ENCODE measurements around the gene RFX4.

The RFX4 gene

DNA sequence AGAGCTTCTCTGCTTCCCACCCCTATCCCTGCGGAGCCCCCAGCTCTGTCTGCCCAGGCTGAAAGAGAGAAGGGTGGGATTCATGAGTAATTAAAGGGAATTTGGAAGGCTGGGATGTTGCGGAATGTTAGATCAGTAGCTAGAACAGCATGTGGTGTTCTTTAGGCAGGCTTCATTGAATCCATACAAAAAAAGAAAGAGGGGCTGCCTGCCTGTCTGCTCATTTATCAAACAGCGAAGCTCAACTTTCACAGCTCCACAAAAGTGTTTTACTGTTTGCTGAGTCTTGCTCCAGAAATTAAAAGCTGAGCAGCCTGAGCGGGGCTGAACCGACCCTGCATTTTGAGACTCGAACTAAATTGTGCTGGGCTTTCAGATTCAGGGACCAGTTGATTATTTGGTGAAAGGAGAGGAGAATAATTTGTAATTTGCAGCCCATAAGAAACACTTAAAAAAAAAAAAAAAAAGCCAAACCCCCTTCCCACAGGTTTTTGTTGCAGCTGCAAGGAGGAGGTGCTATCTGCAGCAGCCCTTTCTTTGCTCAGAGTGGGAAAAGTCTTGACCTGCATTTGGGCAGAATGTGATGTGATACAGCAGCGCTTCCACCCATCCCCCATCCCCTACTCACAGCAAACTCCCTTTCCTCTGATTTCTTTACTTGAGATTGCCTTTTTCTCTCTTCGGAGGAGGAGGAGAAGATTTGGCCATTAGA, 89.7 kb downstream of the RFX4 start:
- no peak overlapping the region for H3K4me3 ChIP-seq (replicated peaks; ENCODE audit: low read depth, low read length)
- TF ChIP-seq, protein P1, sequence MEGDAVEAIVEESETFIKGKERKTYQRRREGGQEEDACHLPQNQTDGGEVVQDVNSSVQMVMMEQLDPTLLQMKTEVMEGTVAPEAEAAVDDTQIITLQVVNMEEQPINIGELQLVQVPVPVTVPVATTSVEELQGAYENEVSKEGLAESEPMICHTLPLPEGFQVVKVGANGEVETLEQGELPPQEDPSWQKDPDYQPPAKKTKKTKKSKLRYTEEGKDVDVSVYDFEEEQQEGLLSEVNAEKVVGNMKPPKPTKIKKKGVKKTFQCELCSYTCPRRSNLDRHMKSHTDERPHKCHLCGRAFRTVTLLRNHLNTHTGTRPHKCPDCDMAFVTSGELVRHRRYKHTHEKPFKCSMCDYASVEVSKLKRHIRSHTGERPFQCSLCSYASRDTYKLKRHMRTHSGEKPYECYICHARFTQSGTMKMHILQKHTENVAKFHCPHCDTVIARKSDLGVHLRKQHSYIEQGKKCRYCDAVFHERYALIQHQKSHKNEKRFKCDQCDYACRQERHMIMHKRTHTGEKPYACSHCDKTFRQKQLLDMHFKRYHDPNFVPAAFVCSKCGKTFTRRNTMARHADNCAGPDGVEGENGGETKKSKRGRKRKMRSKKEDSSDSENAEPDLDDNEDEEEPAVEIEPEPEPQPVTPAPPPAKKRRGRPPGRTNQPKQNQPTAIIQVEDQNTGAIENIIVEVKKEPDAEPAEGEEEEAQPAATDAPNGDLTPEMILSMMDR (IDR thresholded peaks at IDR 0.05; ENCODE audit: low read length, missing control alignments), result no peak
- no peak for DNase-seq (ENCODE audit: low read depth)

DNA sequence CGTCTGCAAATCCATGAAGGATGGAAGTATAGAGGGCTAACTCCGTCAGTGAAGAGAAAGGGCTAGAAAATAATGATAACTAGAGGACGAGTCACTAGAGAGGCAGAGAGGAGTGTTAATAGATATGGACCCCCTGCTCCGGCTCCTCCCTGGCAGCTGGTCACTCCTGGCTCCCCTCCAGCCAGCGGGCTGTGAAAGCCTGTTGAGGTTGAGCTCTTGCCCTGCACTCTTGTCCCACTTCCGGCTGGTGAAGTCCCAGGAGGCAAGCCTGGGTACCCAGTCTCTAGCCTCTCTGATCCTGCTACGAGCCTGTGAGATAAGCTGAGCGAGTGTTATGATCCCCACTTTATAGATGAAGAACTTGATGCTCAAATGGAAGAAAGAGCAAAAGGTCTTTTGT, 90.3 kb downstream of the RFX4 start:
- no peak for DNase-seq (ENCODE audit: low read depth)
- TF ChIP-seq, protein P1 (IDR thresholded peaks at IDR 0.05; ENCODE audit: low read length, missing control alignments), result no peak
- H3K4me3 ChIP-seq (replicated peaks; ENCODE audit: low read depth, low read length), result no peak overlapping the region

DNA sequence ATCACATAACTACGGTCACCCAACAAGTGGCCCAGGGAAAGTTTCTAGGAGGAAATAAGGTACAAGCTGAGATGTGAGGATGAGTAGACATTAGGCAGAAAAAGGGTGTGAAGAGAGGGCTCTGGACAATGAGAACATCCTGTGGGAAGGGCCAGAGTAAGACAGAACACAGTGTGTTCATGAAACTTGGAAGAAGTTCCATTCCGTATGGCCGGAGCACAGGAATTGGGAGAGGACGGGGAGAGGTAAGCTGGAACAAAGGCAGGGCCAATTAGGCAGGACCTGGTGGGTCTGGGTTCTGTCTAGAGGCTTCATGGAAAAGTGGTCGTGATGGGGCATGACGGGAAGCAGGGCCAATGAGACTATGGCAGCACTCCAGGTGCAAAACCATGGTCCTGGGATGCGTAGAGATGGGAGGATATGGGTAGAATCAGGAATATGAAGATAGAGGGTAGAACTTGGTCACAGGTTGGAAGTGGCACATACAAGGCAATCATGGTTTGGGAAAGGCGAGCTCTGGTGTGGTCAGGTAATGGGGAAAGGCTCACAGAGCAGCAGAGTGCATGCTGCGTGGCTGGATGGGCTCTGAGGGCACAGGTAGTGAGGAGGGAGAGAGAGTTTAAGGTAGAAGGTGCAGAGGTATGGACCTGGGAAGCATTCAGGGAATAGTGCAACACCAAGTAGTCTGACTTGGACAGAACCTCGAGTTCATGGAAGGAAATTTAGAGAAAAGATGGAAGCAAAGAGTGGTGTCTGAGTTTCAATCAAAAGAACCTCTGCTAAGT, 93.0 kb downstream of the RFX4 start:
- H3K4me3 ChIP-seq (replicated peaks; ENCODE audit: low read depth, low read length), result no peak overlapping the region
- no peak for DNase-seq (ENCODE audit: low read depth)
- TF ChIP-seq, protein P1 (IDR thresholded peaks at IDR 0.05; ENCODE audit: low read length, missing control alignments), result no peak

DNA sequence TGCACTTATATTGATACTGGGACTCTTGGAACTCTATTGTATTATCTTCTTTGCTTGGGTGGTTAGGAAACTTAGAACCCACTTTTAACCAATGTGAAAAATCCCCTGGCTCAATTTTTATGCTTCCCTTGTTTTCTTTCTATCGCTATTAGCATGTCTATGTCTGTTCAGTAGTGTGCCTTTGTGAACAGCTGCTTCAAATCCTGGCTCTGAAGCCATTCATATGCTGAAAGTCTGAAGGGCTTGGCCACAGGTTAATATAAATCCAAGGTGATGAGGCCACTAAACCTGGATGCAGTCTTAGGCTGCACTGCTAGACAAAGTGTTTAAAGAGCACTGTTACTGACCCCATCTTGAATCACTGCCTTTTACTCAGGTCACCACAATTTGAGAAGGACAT, 96.8 kb downstream of the RFX4 start:
- no peak overlapping the region for H3K4me3 ChIP-seq (replicated peaks; ENCODE audit: low read depth, low read length)
- TF ChIP-seq, protein P1 (IDR thresholded peaks at IDR 0.05; ENCODE audit: low read length, missing control alignments), result no peak
- no peak for DNase-seq (ENCODE audit: low read depth)

DNA sequence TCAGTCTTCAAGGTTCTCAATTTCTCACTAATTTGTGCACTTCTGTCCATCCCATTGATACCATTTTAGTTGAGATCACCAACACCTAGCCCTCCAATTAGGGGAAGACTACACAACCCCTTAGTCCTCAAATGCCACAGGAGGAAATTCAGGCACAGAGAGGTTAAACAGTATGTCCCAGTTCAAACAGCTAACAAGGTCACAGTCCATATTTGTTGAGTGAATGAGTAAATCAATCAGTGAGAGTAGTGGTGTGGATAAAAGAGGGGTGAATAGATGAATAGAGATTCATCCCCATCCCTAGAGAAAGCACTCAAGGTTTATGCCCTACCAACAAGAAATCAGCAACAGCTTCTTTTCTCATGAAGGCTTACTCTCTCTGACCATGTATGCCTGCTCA, 97.5 kb downstream of the RFX4 start:
- H3K4me3 ChIP-seq (replicated peaks; ENCODE audit: low read depth, low read length), result no peak overlapping the region
- TF ChIP-seq, protein P1 (IDR thresholded peaks at IDR 0.05; ENCODE audit: low read length, missing control alignments), result no peak
- no peak for DNase-seq (ENCODE audit: low read depth)

DNA sequence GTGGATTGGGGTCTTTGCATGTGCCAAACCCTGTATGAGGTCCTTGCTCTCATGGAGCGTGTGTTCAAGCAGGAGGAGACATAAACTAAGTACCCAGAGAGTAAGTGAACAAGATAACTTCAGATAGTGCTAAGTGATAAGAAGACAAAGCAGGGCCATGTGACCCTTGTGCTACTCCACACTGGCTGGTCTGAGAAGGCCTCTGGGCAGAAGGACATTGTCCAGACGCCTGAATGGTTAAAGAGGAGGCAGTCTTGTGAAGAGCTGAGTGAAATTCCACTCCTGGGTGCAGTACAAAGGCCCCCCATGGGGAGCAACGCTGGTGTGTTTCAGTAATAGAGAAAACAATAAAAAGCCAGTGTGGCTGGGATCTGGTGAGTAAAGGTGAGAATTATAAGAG, 98.4 kb downstream of the RFX4 start:
- no peak for DNase-seq (ENCODE audit: low read depth)
- no peak overlapping the region for H3K4me3 ChIP-seq (replicated peaks; ENCODE audit: low read depth, low read length)
- TF ChIP-seq, protein P1 (IDR thresholded peaks at IDR 0.05; ENCODE audit: low read length, missing control alignments), result no peak
